GM18511 (cell line): ENCODE data around the gene PTPRN2.
"Not testable (repeated sequence)": the region's sequence is repeated elsewhere in the genome, so short reads cannot be mapped to it uniquely, and the experiment has no call there.

Source experiments
- ATAC-seq: cut with Tn5 transposase; IDR thresholded peaks from one replicate; pipeline ENCODE4 v1.9.1; 2021; ENCODE audit warnings: mild to moderate bottlenecking, moderate library complexity; ENCODE audit not compliant: unreplicated experiment

Gene PTPRN2

DNA sequence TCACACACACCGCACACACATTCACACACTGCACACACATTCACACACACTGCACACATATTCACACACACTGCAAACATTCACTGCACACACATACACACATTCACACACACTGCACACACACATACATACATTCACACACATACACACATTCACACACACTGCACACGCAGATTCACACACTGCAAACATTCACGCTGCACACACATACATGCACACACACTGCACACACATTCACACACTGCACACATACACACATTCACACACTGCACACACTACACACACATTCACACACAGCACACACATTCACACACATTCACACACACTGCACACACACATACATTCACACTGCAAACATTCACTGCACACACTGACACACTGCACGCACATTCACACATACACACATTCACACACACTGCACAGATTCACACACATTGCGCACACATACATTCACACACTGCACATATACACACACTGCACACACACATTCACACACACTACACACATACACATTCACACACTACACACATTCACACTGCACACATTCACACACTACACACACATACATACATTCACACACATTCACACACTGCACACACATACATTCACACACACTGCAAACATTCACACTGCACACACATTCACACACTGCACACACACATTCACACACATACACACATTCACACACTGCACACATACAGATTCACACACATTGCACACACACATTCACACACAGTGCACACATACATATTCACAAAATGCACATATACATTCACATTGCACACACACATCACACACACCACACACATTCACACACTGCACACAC is 325.1 kb downstream of the PTPRN2 start:
- ATAC-seq, result no peak

DNA sequence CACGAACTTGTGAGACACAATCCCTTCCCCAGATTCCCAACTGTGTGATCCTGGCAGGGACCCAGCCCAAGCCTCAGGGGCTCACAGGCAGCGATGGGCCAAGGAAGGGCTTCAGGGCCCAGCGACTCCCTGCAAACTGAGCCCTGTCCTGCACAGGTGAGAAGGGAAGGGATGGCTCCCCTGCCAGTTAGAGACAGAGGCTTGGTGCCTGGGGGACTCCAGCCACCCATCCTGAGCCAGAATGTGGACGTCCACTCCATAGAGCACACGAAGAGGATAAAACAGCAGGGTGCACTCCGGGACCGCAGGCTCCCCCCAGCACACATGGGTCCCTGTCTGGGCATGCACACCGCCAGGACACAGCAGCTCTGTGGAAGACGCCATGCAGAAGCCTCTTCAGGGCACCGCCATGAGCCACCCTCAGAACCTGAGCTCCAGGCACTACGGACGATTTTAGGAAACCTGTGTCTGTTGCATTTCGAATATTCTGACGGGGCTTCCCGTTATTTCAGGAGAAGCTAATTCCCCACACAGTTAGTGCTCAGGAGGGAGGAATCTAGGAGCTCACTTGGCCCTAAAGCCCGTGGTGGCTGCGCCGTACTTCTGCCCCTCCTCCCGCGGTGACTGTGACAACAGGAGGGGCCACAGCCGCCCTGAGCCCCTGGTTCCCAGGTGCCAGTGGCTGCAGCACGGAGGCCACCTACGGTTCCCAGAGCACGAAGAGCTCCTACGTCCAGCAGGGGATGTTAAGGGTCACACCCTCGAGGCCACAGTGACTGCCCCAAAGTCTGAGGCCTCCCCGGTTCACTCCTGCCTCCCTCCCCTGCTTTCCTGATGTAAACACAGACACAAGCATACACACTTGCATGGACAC is 326.0 kb downstream of the PTPRN2 start:
- no peak for ATAC-seq

DNA sequence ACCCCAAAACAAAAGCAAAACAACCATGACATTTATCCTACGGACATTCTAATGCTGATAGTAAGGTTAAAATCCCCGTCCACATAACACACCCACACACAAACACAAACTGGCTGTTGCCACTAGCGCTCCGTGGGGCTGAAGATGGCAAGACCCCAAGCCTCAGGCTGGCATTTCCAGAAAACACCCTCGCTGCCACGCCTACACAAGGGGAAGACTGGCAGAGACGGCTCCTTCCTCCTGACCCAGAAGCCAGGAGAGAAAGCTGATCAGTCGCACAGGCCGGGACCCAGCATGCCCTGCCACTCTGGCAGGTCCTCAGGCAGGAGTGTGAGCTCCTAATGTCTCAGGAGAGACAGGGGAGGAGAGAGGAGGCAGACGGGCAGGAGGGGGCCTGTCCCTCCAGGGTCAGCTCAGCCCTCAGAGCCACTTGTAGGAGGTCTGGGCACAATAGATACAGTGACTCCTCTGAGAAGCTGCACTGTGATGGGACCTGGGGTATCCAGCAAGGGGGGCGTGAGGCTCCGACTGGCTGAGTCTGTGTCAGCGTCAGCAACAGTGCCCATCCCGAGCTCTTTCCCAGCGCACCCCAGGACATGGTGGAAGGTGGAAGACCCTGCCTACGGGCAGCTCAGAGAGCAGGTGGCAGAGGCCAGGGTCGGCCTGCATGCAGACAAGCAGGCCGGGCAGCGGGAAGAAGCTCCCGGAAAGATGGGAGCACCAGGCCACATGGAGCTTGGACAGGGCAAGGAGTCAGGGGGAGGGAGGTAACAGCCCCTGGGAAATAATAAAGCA is 326.9 kb downstream of the PTPRN2 start:
- no peak for ATAC-seq

DNA sequence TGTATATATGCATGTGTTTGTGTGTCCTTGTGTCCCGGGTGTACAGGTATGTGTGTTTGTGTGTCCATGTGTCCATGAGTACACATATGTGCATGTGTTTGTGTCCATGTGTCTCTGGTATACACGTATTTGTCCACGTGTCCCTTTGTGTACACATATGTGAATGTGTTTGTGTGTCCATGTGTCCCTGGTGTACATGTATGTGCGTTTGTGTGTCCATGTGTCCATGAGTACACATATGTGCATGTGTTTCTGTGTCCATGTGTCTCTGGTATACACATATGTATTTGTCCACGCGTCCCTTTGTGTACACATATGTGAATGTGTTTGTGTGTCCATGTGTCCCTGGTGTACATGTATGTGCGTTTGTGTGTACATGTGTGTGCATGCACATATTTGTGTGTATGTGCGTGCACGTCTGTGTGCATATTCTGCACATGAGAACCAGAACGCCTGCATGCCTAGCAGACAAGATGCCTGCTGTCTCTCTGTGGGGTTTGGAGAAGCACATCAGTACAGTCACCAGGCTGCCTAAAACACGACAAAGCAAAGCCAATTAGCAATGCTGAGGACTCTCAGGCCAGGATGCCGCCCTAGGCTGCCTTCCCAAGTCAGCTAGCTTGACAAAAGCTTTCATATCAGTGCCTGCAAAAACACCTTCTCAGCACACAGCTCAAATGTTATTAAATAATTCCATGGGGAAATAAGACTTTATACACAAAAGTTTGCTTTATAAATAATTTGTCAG is 327.8 kb downstream of the PTPRN2 start:
- ATAC-seq, result no peak

DNA sequence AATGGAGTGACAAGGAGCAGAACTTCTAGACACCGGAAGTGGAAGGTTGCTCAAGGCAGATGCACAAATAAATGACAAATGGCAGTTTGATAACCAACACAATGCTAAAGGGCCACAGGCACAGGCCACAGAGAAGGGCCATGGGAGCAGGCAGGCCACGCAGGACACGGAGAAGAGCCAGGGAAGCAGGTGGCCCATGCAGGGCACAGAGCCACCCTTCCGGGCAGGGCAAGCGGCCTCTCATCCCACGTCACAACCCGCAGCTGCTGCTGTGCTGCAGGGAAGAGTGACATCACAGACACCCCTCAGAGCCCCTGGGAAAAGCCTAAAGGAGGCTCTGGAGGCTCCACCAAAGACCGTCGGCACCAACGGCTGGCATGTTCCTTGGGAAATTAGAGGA is 328.5 kb downstream of the PTPRN2 start:
- no peak for ATAC-seq

DNA sequence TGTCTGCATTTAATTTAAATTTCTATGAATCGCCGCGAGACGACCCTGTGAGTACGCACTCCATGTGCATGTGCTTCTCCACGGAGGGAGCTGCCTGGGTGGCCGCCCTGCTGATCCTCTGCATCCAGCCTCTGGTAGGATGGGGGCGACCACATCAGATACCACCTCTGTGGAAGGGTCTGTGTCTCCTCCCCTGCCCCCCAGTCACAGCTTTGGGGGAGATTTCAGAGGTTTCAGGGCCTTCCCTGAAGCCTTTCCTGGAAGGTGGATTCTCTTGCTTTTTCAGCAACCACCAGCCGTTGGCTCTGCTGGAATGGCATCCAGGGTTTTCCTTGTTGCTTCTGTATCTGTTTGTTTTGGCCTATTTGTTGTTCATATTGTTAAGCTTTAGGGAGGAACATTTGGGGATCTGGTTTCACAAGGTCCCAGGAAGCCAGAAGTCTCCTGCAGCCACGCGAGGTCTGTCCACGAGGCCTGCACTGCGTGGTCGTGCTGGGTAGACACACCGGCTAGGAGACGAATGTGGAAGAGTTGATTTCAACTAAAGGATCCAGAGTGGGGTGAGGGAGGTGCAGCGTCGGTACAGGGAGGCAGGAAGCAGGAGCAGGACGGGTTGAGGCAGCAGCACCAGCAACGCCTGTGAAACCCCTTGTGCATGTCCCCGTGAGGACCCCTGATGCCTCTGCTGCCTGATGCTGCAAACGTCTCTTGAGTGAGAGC is 329.1 kb downstream of the PTPRN2 start:
- no peak for ATAC-seq

DNA sequence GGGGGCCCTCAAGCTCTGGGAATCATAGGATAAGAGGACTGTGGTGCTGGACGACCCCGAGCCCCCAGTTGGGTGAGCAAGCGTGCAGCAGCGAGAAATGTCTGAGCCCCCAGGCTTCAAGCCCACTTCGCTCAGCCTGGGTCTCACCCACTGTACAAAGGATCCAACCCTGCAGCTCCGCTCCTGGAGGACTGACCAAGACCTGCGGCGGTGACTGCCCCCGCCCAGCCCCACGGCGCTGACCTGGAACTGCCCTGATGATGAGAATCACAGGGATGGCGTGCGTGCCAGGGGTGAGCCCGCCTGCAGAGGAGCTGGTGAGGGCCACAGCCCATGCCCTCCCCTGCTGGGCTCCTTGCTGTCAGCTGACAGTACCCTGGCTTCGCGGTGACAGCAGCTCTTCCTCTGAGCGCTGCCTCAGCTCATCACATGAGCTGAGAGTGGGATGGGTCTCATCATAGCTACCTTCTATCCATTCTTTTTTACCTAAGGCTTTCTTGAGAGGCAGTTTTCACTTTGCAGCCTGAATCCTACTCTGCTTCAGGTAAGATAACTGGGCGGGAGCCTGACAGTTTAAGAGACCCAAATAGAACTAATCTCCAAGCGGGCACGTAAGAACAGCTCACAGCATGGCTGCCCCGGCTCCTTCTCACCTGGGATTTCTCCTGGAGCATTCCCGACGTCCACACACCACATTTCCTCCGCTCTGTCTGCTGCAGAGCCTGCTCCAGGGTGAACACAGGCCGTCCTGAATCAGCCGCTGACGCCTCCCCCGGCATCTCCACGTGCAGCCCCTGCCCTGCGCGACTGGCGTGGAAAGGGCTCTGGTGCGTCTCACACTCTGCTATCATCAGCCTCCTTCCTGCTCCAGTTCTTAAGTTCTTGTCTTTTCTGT is 329.9 kb downstream of the PTPRN2 start:
- no peak for ATAC-seq

DNA sequence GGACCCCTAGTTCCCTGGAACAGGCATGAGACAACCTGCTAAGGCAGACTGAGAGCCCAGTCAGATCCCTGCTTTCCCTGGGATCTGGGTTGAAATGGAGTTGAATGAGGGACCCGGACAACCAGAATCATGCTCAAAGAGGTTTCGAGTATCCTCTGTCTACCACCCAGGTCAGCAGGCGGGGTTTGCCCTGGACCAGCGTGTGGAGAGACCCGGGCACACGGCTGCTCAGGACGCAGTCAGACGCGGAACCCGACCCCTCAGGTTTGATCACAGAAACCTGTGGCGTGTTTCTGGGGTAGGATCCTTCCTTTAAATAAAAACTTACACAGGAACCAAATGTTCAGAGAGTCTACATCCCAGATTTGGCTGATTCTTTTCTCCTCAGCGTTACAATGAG is 330.6 kb downstream of the PTPRN2 start:
- no peak for ATAC-seq

DNA sequence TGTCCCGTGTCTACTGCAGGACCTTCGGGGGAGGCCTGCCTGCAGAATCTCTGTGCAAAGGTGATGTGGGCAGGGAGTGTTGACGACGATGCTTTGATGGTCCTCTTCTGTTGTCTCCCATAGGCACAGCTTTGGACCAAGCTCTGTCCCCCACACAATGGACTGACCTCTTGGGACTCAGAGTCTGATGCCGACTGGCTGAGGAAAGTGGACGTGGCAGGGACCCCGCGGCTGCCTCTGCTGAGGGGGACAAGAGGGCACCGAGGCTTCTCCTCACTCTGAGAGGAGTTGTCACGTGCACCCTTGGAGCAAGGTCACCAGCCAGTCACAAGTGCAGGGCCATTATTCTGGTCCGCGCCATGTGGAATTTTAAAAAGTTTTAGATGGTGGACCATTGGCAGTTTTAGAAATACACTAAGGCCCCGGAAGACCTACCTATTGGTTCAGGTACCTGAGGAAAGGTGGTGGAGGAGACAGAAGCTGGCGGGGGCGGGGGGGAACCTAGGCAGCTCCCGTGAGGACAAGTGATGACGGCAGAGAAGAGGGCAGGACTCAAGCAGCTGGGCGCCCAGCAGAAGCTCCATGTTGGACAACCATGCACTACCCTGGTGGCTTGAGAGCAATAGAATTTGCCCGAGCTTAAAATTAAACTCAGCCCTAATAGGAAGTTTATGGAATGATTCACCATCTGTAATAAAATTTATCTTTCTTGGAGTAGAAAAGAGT is 331.4 kb downstream of the PTPRN2 start:
- ATAC-seq, result no peak

DNA sequence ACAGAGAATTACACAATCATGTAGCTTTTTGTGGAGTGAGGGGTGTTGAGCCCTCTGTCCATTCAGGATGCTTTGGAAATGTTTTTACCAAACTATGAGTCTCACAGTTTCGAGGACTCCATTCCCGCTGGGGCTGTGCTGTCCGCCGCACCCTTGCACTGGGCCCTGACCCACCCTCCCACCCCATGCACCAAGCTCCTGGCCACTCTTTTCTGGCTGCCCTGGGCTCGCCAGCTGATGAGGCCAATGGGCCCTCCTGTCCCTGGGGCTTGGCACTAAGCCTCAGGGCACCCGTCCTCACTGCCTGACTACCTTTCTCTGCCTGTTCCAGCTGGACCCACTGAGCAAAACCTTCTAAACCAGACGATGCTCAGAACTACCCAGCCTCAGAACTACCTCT is 332.1 kb downstream of the PTPRN2 start:
- ATAC-seq, result no peak

DNA sequence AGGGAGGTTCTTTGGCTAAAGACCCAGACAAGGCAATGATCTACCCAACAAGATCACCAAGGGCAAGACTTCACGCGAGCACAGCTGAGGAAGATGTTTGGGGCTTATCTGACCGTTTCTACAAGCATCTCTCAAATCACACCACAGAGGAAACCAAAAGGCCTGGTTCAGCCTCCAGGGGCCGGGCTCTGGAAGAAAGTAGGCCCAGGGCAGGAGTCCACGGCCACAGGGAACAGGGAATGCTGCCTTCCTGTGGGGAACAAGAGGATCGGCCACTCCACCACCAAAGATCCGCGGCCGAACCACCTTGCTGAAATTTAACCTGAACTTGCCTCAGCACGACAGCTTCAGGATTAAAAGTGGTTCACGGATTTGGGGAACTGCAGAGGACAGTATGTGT is 332.5 kb downstream of the PTPRN2 start:
- no peak for ATAC-seq

DNA sequence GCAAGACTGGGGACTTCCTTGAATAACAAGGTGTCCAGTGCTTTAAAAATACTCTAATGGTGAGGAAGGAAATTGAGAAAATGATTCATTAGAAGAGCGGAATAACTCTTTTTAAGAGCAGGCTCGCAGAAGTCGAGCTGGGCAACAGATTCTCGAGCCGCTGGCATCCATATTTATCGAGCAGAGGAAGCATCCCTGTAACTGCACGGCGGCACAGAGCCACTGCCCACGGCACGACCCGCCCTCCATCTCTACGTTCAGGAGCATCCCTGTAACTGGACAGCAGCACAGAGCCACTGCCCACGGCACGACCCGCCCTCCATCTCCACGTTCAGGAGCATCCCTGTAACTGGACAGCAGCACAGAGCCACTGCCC is 334.0 kb downstream of the PTPRN2 start:
- ATAC-seq, result not testable (repeated sequence)

DNA sequence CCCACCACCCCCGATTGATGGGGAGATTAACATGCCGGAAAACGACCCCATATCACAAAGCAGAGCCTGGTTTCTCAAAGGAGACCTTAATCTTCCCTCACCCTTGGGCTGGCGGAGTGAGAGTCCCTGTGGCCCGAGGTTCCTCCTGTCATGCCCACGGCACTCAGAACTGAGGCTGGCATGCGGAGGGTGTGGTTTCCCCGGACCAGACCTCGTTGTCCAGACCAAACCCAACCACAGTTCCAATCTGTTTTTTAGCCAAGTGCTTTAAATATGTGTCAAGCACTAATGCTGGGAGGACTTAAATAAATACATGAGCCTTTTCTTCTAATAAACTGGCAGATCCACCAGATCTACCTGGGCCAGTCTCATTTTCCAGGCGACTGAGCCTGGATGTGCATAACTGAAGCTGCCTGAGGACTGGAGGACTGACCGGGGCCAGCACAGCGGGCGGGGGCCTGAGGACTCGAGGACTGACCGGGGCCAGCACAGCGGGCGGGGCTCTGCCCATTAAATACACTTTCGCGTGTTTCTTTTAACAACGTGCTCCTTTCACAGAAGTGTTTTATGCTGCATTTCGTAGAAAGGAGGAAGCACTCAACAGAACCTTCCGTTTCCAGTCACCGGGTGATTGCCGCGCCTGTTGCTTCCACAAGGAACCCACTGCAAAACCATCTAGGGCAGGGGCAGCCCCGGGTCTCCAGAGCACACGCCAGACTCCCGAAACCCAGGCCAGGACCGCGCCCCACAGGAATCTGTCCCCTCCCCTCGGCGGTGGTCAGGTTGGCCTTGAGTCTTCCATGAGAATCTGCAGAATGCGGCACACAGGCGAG is 334.6 kb downstream of the PTPRN2 start:
- no peak for ATAC-seq

DNA sequence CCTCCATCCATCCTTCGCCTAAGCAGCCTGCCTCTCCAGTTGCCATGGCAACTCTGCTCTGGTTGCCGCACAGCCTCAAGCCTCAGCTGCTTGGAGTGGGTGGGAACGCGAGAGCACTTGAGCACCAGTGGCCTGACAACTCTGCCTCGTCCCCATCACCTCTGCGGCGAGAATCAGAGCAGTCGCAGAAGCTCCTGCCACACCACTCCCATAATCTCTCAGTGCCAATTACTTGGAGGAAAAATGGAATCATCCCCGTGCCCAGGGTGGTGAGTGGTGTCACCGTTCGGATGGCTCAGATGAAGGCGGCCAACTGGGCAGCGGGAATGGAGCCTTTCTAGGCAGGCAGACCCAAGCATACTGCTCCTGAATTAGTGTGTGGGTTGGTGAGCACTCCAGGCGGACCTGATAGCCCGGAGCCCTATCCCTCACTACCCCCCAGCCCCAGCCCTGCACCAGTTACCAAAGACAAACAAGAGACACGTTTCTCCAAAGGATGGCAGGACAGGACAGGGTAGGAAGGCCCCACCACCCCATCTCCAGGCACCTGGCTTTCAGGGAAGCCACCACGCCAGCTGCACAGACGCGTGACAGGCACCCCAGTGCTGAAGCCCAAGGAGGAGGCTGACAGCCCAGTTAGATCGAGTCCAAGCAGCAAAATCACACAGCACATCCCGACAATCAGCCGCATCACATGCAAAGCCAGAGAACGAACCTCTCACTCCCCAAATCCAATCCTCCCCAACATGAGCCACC is 335.4 kb downstream of the PTPRN2 start:
- ATAC-seq, result no peak

DNA sequence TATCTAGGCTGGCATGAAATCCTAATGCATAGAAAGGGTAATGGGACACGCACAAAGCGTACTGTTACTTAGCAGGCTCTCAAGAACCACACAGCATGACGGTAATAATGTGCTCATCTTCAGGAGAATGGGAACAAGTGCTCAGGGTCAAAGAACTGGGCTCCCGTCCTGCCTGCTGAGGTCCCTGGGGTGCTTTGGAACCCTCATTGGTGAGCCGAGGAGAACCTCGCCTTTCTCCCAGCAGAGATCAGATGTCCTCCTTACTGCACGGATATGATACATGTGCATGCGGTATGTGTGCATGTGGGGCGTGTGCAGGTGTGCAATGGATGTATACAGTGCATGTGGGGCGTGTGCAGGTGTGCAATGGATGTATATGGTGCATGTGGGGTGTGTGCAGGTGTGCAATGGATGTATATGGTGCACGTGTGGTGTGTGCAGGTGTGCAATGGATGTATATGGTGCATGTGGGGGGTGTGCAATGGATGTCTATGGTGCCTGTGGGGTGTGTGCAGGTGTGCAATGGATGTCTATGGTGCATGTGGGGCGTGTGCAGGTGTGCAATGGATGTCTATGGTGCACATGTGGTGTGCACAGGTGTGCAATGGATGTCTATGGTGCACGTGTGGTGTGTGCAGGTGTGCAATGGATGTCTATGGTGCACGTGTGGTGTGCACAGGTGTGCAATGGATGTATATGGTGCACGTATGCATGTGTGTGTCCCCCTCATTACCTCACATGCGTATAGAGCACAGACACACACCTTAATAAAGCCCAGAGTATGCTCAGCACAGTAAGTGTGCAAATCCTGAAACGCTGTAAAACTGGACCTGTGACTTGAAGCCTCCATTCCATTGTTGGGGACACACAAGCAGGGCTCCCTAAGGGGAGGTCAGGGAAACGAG is 336.3 kb downstream of the PTPRN2 start:
- ATAC-seq, result no peak

DNA sequence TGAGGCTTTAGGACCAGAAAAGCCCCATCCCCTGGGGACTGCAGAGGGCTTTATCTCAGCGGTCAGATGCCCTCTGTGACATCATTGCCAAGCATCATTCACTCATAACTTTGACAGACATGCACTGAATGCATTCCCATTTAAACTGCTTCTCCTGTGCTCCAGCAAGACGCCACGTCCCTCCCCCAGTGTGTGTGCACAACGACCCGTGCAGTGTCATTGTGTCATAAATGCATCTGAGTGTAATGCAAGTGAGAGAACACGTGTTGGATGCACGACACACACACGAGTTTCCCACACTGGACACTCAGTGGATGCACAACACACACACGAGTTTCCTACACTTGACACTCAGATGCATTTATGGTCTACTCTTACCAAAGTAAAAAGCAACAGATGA is 337.9 kb downstream of the PTPRN2 start:
- ATAC-seq, result no peak
